RCC 7860 (cell line): Measurements from ENCODE around the gene MTG2.

Source experiments
- DNase-seq: peaks from one replicate; pipeline ENCODE4 v3.0.0-alpha.2; 2015; ENCODE audit warnings: low spot score
- FAIRE-seq: peaks from 2 replicates; lab custom pipeline; 2012; peaks lifted over from hg19 to GRCh38; lab: Jason Lieb, UNC

MTG2 gene

DNA sequence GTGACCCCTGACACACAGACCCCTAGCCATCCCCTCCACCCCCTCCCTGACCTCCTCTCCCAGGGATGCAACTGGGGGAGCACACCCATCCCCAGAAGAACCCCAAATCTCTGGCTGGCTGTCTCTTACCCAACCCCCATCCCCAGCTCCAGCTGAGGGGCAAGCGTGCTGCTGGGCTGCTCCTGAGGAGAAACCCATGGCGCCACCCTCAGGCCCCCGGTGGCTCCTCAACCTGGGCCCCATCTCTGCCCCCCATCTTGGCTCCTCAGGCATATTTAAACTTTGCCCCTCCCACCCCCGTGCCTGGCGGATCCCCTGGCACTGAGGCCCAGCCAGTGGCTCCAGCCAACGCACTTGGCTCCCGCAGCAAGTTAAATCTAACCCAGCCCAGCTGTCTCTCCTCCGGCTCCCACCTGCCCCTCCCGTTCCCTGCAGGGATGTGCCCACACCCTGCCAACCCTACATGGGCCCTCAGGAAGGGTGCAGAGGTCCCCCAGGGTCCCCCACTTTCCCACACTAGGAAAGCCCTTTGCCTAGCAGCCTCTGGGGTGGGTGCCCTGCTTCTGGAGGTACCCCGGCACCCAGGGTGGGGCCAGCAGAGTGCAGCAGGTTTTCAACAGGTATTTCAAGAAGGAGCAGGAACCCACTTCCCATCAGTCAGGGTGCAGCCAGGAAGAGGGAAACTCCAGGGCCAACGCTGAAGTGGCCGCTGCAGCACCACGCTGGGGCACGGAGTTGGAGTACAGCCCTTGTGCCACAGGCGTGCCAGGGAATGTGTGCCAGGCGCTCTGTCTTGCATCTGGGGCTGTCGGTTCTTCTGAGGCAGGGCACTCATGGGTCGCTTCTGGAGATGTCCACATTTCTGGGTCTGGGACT, 50.2 kb downstream of the MTG2 start:
- no peak for DNase-seq
- FAIRE-seq, result no peak

- FAIRE-seq (no peak), DNase-seq (no peak)
Observed at GRCh38 chr20:62233684-62234083, 50.9 kb downstream of the MTG2 start.

- DNase-seq (no peak), FAIRE-seq (no peak)
Observed at GRCh38 chr20:62234339-62234738, 51.5 kb downstream of the MTG2 start.

- DNase-seq, result no peak
Observed at GRCh38 chr20:62235001-62235776, 52.4 kb downstream of the MTG2 start.

GRCh38 chr20:62235777-62236157, 52.9 kb downstream of the MTG2 start:
- DNase-seq, result no peak
- FAIRE-seq, result no peak

More at GRCh38 chr20:62235001-62235776, 52.4 kb downstream of the MTG2 start:
- no peak for FAIRE-seq

GRCh38 chr20:62236200-62236599, 53.4 kb downstream of the MTG2 start:
- no peak for DNase-seq
- no peak for FAIRE-seq

DNA sequence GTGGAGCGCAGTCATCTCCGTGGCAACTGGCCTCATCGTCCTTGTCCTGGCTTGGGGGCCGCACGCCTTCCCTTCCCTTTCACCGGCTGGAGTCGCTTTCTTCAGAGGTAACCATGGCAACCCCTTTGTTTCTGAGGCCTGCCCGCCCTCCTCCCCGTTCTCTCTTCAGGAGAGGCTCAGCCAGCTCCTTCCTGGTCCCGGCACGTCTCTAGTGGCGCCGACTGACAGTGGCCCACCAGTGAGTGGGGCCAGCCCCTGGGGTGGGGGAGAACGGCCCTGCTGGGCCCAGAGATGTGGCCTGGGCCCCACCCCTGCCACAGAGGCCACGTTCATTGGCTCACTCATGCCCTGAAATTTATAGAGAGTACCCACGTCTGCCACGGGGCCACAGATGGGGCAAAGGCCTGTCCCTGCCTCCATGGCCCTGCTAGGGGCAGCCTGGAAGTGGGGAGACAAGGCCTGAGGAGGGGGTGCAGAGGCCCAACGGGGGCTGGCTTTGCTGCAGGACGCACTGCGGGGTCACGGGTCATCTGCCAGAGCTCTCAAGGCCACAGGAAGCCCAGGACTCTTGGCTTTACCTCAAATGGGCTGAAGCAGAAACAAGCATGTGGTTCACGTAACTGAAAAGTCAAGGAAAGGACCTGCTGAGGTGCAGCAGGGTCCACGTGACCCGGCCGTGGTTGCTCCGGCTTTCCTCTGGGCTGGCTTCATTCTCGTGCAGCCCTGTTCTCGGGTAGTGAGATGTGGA, 54.1 kb downstream of the MTG2 start:
- no peak for FAIRE-seq
- no peak for DNase-seq

- no peak for FAIRE-seq
- no peak for DNase-seq
Observed at GRCh38 chr20:62237514-62237800, 54.6 kb downstream of the MTG2 start.

GRCh38 chr20:62237801-62238568, 55.2 kb downstream of the MTG2 start, which contains the start of gene OSBPL2:
TSS of gene OSBPL2 (plus strand) at chr20:62238521. CDS start at chr20:62256185, 17,664 bp downstream.
- DNase-seq (peak; percentile 97), FAIRE-seq (peak; percentile 86)

DNA sequence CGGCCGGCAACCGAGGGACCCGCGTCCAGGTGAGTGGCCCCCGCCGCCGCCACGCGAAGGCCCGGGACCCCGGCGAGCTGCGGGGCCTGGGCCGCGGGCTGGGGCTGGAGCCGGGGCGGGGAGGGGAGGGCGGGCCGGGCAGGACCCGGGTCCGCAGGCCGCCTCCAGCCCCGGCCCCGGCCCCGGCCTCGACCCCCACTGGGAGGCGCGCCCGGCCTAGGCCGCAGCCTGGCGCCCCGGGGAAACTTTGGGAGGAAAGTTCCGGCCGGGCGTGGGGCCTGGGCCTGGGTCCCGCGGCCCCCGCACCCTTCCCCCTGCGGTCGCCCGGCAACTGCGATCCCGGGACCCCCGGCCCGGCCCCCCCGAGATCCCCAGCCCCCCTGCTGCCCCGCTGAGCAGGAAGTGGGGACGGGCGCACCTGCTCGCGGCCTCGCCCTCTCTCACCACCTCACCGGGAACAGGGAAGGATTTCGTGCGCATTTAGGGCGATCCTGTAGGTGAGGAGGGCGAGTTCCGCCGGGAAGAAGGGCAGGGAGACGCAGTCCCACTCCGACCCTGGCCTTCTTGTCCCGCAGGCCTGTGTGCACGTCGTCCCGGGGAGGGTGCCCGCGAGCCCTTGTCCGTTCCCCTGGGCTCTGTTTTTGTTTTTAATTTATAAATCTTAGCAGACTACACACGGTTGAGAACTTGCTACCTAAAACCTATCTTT, 55.9 kb downstream of the MTG2 start:
- DNase-seq (no peak), FAIRE-seq (no peak)

- no peak for DNase-seq
- FAIRE-seq, result no peak
Observed at GRCh38 chr20:62239278-62239879, 56.6 kb downstream of the MTG2 start.

DNA sequence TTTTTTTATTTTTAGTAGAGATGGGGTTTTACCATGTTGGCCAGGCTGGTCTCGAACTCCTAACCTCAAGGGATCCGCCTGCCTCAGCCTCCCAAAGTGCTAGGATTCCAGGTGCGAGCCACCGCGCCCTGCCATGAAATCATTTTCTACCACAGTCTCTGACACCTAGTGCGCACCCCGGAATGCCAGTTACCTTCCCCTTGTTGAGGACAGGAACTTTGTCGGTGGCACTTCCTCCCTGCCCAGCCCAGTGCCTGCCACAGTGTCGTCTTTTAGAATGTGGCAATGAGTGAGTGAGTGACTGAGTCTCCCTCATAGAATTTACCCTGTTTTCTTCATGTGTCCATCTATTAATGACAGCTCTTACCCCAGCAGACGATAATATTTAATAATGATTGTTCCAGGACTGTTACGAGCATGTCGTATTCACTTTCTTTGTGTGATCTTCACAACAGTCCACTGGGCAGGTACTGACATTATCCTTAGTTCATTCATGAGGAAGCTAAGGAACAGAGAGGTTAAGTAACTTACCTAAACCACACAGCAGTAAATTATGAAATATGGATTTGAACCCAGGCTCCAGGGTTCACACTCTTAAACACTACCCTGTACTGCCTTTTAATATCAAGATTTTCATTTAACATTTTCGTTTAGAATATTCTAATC, 57.3 kb downstream of the MTG2 start:
- DNase-seq (no peak), FAIRE-seq (no peak)

GRCh38 chr20:62241506-62241905, 58.7 kb downstream of the MTG2 start:
- DNase-seq (no peak), FAIRE-seq (no peak)

DNA sequence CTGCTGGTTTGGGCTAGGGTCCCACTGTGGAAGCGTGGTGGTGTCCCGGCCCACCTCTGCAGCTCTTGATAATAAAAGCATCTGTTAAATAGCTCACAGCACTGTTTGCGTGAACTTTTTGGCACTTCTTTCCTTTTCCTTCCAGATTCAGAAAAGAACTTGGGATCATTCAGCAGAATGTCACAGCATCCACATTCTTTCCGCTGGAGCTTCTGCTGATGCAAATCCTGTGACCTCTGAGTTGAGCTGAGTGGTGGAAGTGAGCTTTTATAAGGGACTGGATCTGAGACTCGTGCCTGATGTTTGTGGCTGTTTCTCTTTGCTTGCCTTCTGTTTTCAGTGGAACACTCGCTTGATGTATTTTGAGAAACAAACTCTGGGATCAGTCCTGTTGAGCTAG, 59.3 kb downstream of the MTG2 start:
- no peak for DNase-seq
- no peak for FAIRE-seq

DNA sequence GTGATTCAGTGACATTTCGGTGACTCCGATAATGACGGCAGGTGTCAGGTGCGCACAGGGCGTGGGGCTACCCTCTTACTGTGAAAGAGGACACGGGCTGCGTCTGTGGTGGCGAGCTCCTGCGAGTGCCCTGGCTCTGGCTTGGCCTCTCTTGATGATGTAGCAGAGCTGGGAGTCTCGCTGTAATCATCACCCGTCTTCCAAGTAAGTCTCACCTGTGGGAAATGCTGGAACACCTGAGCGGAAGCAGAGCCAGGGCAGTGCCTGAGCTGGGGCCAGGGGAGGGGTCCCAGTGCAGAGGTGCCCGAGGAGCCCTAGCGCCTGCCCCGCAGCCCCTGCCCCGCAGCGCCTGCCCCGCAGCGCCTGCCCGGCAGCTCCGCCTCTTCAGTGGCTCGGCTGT, 60.3 kb downstream of the MTG2 start:
- FAIRE-seq, result no peak

DNA sequence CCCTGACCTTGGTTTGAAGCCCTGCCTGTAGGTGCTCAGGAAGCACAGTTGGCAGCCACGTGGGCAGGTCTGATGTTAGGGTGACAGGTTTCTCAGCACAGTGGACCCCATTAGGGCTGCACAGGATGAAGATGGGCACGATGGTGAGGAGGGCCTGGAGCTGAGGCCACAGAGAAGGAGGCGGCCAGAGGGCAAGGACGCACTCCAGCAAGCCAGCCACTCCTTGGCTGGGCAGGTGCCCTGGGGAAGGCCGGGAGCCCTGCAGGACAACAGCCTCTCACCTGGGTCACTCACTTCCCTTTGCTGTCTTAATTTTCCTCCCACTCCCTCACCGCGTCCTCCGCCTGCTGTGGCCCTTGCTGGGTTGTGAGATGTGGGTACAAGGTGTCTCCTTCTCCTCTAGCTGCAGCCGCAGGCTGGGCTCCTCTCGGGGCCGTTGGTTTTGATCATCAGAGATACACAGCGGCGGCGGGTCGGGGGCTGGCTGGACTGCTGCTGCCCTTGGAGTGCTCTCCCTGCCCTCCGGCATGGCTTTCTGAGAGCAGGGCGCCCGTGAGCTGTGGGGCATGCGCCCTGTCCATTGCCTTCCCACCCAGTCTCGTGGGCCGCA, 61.2 kb downstream of the MTG2 start:
- FAIRE-seq (no peak), DNase-seq (no peak)

More for the DNA sequence above, 60.3 kb downstream of the MTG2 start:
- no peak for DNase-seq

GRCh38 chr20:62244644-62245108, 61.8 kb downstream of the MTG2 start:
- FAIRE-seq (no peak), DNase-seq (no peak)

DNA sequence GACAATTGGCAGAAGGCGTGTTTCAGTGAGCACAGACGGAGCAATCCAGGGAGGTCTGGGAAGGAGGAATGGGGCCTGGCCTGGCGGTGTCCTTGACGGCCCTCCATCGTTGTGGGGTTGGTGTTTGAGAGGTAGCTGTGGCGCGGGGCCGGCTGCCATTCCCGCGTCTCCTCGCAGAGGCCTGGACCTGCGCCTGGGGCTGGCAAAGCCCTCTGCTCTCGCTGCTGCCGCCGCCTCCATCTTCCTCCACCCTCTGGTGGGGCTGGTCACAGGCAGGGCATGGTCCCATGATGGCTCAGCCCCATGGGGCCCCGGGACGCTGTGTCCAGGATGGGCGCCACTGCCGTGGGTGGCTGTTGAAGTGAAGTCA, 63.1 kb downstream of the MTG2 start:
- DNase-seq (no peak), FAIRE-seq (no peak)

GRCh38 chr20:62246431-62246830, 63.6 kb downstream of the MTG2 start:
- no peak for FAIRE-seq
- no peak for DNase-seq
